Mucosa of stomach (tissue), 1 donor: ENCODE data around the gene ARMCX2.
"Not testable (repeated sequence)": the region's sequence is repeated elsewhere in the genome, so short reads cannot be mapped to it uniquely, and the experiment has no call there.

Experiments
- H3K27me3 ChIP-seq: one replicate; pipeline ENCODE4 v1.7.0; 2013; ENCODE audit warnings: mild to moderate bottlenecking, low read length; ENCODE audit not compliant: control insufficient read depth, insufficient read depth
- H3K36me3 ChIP-seq: one replicate; pipeline ENCODE4 v1.7.0; 2013; ENCODE audit warnings: low read length; ENCODE audit not compliant: control insufficient read depth, insufficient read depth
- H3K4me1 ChIP-seq: one replicate; pipeline ENCODE4 v1.7.0; 2013; ENCODE audit warnings: mild to moderate bottlenecking, low read length; ENCODE audit not compliant: control insufficient read depth, insufficient read depth
- H3K4me3 ChIP-seq: one replicate; pipeline ENCODE4 v1.7.0; 2013; ENCODE audit warnings: low read length
- H3K9ac ChIP-seq: one replicate; pipeline ENCODE4 v1.7.0; 2013; ENCODE audit warnings: mild to moderate bottlenecking, low read length, moderate library complexity
- H3K9me3 ChIP-seq: one replicate; pipeline ENCODE4 v1.7.0; 2013; ENCODE audit warnings: mild to moderate bottlenecking, low read length, moderate library complexity; ENCODE audit not compliant: control insufficient read depth
- donor health status: Pancreatic carcinoma.

Gene ARMCX2

DNA sequence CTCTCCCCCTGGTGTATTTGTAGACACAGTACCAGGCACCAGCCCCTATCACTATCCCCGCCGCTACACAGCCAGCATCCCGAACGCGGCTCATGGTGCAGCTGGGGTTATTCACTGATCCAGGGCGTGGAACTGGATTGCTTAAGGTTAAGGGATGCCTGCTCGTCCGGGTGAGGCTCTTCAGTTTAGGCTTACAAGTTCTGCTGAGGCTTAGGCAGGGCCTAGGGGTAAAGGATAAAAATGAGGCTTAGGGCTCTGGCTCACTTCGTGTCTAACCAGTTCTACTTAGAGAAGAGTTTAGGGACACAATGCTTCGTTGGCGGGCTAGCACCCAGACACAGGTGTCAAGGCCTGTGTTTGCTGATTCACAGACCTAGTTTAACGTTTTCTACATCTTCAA is 2.2 kb downstream of the ARMCX2 start:
- Histone ChIP-seq H3K9me3 (no peaks in the 10 kb centered on the region), H3K4me1 (no peaks in the 10 kb centered on the region), H3K27me3 (no peaks in the 10 kb centered on the region), H3K4me3 (no peak overlapping the region), H3K36me3 (no peaks in the 10 kb centered on the region), H3K9ac (no peak overlapping the region)

DNA sequence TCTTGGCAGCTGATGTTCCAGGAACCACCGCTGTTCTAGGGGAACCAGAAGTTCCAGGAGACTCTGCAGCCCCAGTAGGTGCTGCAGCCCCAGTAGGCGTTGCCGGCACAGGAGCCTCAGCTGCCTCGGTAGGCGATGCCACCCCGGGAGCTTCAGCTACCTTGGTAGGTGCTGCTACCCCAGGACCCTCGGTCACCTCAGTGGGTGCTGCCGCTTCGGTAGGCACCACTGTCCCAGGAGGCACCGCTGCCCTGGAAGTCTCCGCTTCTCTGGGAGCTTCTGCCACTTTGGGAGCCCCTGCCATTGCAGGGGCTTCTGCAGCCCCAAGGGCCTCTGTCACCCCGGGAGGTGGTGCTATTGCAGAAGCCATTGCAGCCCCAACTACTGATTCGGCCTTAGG is 2.8 kb downstream of the ARMCX2 start:
- Histone ChIP-seq H3K4me1 (no peaks in the 10 kb centered on the region), H3K27me3 (no peaks in the 10 kb centered on the region), H3K4me3 (no peak overlapping the region), H3K36me3 (no peaks in the 10 kb centered on the region), H3K9ac (no peak overlapping the region), H3K9me3 (no peaks in the 10 kb centered on the region)

DNA sequence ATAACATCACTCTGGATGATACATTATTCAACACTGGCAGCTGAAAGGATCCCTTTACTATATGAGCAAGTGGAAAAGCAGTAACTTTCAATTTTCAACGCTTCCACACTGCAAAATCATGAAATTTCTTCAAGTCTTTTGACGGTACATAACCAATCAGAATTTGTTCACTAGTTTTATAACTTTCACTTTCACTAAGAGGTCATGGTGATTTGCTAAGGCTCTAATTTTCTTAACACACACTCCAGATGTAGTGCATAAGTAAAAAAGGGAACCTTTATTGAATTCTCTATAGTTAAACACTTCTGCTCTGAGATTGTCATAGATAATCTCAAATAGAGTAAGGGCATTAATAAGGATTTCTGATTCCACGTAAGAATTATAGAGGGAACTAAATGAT is 4.1 kb downstream of the ARMCX2 start:
- H3K36me3 ChIP-seq: no peaks in the 10 kb centered on the region
- no peaks in the 10 kb centered on the region for H3K4me1 ChIP-seq
- H3K9ac ChIP-seq: no peak overlapping the region
- H3K9me3 ChIP-seq: no peaks in the 10 kb centered on the region
- H3K4me3 ChIP-seq: no peak overlapping the region
- no peaks in the 10 kb centered on the region for H3K27me3 ChIP-seq

DNA sequence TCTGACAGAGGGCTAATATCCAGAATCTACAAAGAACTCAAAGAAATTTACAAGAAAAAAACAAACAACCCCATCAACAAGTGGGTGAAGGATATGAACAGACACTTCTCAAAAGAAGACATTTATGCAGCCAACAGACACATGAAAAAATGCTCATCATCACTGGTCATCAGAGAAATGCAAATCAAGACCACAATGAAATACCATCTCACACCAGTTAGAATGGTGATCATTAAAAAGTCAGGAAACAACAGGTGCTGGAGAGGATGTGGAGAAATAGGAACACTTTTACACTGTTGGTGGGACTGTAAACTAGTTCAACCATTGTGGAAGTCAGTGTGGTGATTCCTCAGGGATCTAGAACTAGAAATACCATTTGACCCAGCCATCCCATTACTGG is 11.9 kb downstream of the ARMCX2 start:
- not testable (repeated sequence) for H3K36me3 ChIP-seq, H3K9me3 ChIP-seq, H3K4me1 ChIP-seq, H3K9ac ChIP-seq, H3K4me3 ChIP-seq, H3K27me3 ChIP-seq

DNA sequence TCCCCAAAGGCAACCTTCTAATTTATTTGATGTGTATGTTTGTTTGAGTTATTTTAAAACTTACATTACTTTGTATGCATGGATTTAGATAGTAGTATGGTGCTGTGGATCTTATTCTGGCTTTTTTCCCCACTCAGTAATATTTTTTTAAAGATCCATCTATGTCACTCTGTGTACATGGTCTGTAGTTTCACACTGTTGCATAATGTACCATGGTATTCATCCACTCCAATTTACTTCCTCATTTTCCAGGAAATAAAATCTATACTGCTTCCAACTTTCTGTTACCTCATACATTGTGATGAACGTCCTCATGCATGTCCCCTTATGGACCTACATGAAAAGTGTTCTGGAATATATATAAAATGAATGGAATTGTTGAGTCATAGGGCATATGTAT is 17.6 kb downstream of the ARMCX2 start:
- Histone ChIP-seq H3K27me3 (no peaks in the 10 kb centered on the region), H3K36me3 (no peaks in the 10 kb centered on the region), H3K4me1 (no peaks in the 10 kb centered on the region), H3K9me3 (no peaks in the 10 kb centered on the region), H3K4me3 (no peak overlapping the region), H3K9ac (no peak overlapping the region)

DNA sequence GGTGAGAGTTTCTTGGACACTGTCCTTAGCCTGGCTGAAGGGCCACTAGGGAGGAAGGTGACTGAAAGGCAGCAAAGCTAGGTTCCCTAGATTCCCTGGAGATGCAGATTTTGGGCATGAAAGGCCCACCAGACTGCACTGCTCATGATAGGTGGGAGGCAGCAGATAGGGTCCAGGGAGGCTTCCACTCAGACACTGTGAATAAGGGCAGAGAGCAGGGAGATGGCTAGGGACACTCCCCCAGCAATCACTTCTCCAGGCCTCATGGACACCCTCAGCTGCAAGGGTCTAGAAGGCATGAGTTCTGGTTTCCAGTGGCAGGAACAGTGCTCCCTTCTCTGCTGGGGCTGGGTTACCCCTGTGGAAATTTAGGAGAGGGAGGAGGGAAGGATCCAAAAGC is 20.1 kb downstream of the ARMCX2 start:
- Histone ChIP-seq H3K9me3 (no peaks in the 10 kb centered on the region), H3K4me3 (no peak overlapping the region), H3K27me3 (no peaks in the 10 kb centered on the region), H3K36me3 (no peaks in the 10 kb centered on the region), H3K4me1 (no peaks in the 10 kb centered on the region), H3K9ac (no peak overlapping the region)

DNA sequence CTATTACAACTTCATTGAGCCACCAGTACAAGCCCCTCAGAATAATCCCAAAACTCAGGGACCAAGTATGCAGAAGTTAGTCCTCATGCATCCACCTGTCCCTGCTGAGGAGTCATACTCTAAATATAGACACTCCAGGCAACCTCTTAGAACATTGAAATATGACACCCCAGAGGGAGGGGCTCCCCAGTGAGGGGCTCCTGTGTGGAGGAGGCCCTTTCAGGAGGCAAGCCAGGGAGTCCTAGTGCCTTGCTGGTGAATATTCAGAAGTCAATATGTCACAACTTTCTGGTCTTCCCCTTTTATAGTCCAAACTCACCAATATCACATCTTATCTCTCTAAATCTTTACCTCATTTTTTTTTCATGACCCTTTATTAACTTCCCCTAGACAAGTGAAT is 40.3 kb downstream of the ARMCX2 start:
- Histone ChIP-seq H3K27me3 (no peaks in the 10 kb centered on the region), H3K9me3 (no peaks in the 10 kb centered on the region), H3K36me3 (no peaks in the 10 kb centered on the region), H3K4me1 (peaks cover 10% of the 10 kb centered on the region), H3K9ac (no peak overlapping the region), H3K4me3 (no peak overlapping the region)

DNA sequence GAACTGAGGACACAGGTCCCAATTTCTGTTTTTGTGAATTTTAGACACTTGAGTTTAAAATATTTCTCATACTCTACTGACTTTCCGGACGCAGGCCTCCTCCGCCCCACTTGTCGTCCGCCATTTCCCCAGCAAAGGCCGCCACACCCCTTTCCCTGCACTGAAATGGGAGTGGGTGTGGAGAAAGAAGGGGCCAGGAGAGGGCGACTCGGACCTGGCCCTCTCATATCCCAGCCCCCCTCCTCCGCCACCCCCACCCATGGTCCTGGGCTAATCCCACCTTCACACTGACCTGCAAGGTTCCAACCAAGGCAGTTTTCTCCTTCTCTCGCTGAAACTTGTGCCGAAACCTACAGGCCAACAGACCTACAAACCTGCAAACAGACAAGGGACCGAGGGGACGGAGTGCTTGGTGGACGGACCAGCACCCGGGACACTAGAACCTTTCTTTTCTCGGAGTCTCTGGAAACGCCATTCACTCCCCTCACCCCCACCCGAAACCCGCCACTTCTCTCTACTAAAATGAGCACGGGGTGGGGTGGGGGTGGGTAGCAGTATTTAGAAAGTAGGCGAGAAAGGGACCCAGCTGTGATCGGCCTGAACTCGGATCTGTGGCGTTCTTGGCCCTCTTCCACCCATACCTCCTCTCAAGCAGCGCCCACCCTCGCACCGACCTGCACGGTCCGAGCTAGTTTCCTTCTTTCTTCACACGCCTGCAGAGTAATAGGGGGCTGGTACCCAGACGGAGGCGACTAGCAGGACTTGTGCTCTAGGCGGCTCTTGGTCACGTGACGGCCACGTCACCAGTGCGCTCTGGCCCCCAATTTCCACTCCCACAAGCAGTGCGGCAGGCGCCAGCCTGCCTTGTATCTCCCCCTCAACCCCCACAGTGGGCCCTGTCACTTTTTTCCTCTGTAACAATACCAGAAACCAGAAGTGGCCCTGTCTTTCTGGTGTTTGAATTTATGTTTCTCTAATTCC is 42.1 kb downstream of the ARMCX2 start, which contains the start of gene ARMCX6:
ARMCX6 (minus strand) TSS at position 790 of the 981 bp plus-strand sequence. CDS start 1,380 bp downstream, outside the sequence.
- H3K4me1 ChIP-seq: peaks cover 6% of the 10 kb centered on the region
- H3K27me3 ChIP-seq: no peaks in the 10 kb centered on the region
- peak within 1 kb of the TSS; percentile 75 for H3K9ac ChIP-seq
- H3K4me3 ChIP-seq: peak within 1 kb of the TSS; percentile 63
- H3K9me3 ChIP-seq: no peaks in the 10 kb centered on the region
- H3K36me3 ChIP-seq: no peaks in the 10 kb centered on the region

DNA sequence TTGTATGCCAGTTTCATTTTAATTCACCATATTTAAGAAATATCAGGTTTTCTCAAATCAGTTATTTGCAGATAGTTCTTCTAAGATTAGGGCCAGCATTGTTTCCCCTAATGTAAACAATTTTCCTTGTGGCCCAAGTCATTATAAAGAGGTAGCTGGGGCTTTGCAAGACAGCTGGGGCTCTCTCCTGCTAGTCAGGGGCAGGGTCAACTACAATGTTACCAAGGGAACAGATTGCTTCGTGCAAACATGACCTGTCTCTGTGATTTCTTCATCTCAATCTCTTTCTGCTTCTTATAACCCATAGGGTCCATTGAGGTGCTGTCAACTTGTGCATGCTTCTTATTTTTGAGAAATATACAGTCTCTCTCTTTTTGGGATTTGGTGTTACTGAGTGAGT is 53.9 kb downstream of the ARMCX2 start:
- Histone ChIP-seq H3K4me1 (no peaks in the 10 kb centered on the region), H3K36me3 (no peaks in the 10 kb centered on the region), H3K27me3 (no peaks in the 10 kb centered on the region), H3K9me3 (no peaks in the 10 kb centered on the region), H3K9ac (no peak overlapping the region), H3K4me3 (no peak overlapping the region)
